ENCODE data around the gene GOT2.

DNA sequence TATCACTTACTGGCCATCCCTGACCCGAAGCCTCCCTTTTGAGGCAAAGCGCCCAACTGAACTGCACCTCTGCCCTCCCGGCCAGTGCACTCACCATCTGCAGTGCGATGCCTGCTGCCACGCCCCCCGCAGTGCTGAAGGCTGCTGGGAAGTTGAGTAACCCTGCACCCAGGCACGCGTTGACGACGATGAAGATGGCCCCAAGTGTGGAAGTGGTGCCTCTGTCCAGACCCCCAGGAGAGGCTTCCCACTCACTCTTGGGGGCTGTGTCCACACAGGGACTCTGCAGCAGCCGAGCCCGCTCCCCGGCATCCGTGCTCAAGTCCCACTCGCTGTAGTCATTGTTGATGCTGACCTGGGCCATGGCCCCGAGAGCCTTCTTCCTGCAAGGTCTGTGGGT, 54.4 kb downstream of the GOT2 start:
- TF ChIP-seq CTCF (IDR thresholded peaks at IDR 0.05) (no peak), POLR2AphosphoS5 (IDR thresholded peaks at IDR 0.05) (no peak)

All from breast epithelium (tissue), 3 donors.